ENCODE measurements around the gene COBL.

- TF ChIP-seq CTCF (conservative IDR thresholded peaks at IDR 0.05; ENCODE audit: low read depth, low read length) (no peak), EZH2phosphoT487 (IDR thresholded peaks at IDR 0.05; ENCODE audit: borderline replicate concordance, low read length) (no peak)
These were observed 73.6 kb downstream of the COBL start for GRCh38 chr7:51242881-51243518.

Data from PC-3 (cell line).